K562 (cell line): ENCODE measurements around the gene KIFC3. TPM values are rescaled to one million over a fixed set of nuclear protein-coding genes. Genes with fewer than 3 reads are reported as not detected.

ENCODE experiments used
- ATAC-seq: fragments of 200-7000 bp; cut with Tn5 transposase; 3 replicates; pipeline ENCODE4 v1.9.1; 2020; ENCODE audit warnings: moderate library complexity
- BruUV-seq: library from RNA; stranded (reverse); fragments of 400-500 nt; replicated peaks from 2 replicates; lab custom pipeline; 2021; lab: Mats Ljungman, UMichigan
- CTCF ChIA-PET: fragments of 300-600 bp; formaldehyde crosslinking; extraction: SDS; loops from one replicate; lab custom pipeline; 2021; ENCODE audit warnings: low intra/inter-chr PET ratio; lab: Yijun Ruan, JAX
- POLR2A ChIA-PET: fragments of 300-600, 350-650 bp; sonication (Branson Sonifier 250); formaldehyde crosslinking; extraction: SDS; loops from one replicate; lab custom pipeline; 2021; ENCODE audit warnings: antibody characterized with exemption, inconsistent platforms; lab: Yijun Ruan, JAX
- DNase-seq, 4 experiments: peaks; one replicate each; pipeline versions ENCODE4 v3.0.0 to v3.0.0-alpha.2; 2011 to 2018; ENCODE audit warnings: low spot score in 3 of 4, mixed read lengths in 3 of 4; ENCODE audit errors: extremely low read depth in 1 of 4
- FAIRE-seq: peaks from 2 replicates; lab custom pipeline; 2011; peaks lifted over from hg19 to GRCh38; lab: Jason Lieb, UNC
- H2AFZ ChIP-seq: 2 replicates; pipeline ENCODE4 v1.6.0; 2011; ENCODE audit warnings: low read depth, low read length, control low read depth, inconsistent platforms
- H3K27ac ChIP-seq: fragments of 200-600 bp; 3 replicates; pipeline ENCODE4 v1.8.0; 2011; ENCODE audit warnings: low read depth, mild to moderate bottlenecking, control low read depth, inconsistent platforms, low read length, moderate library complexity, mixed read lengths; ENCODE audit errors: extremely low read depth
- H3K27me3 ChIP-seq, 2 experiments: fragments of 300-600 bp in 1 of 2; 2 replicates in 1 of 2; 3 replicates in 1 of 2; pipeline versions ENCODE4 v1.6.0 to v1.8.0; 2011; ENCODE audit warnings: inconsistent platforms in 2 of 2, low read length in 2 of 2, mild to moderate bottlenecking in 1 of 2, mixed read lengths in 1 of 2, moderate library complexity in 1 of 2; ENCODE audit not compliant: control insufficient read depth in 2 of 2, insufficient read depth in 2 of 2
- H3K36me3 ChIP-seq: fragments of 300-600 bp; 3 replicates; pipeline ENCODE4 v1.8.0; 2011; ENCODE audit warnings: mild to moderate bottlenecking, low read length, inconsistent platforms; ENCODE audit not compliant: control insufficient read depth, insufficient read depth
- H3K4me1 ChIP-seq, 2 experiments: fragments of 200-600 bp in 1 of 2; replicated peaks in 1 of 2; 2 replicates in 1 of 2; 3 replicates in 1 of 2; pipeline versions ENCODE4 v1.5.1 to v1.8.0; 2011; ENCODE audit warnings: inconsistent platforms in 2 of 2, low read length in 2 of 2, mild to moderate bottlenecking in 1 of 2, mixed read lengths in 1 of 2, moderate library complexity in 1 of 2; ENCODE audit not compliant: control insufficient read depth in 2 of 2, insufficient read depth in 2 of 2
- H3K4me2 ChIP-seq: 2 replicates; pipeline ENCODE4 v1.6.1; 2011; ENCODE audit warnings: low read length, control low read depth, inconsistent platforms, mixed read lengths; ENCODE audit not compliant: insufficient read depth
- H3K4me3 ChIP-seq: fragments of 200-600 bp; sonication (generic), shearing (Covaris generic); 2 replicates; pipeline ENCODE4 v1.5.1; 2016; ENCODE audit warnings: control low read depth, inconsistent platforms
- H3K79me2 ChIP-seq: fragments of 200-600 bp; 3 replicates; pipeline ENCODE4 v1.8.0; 2011; ENCODE audit warnings: low read length, inconsistent platforms; ENCODE audit not compliant: control insufficient read depth, insufficient read depth
- H3K9ac ChIP-seq, 2 experiments: 2 replicates each; pipeline versions ENCODE4 v1.6.0 to v1.6.1; 2011; ENCODE audit warnings: low read depth in 2 of 2, low read length in 2 of 2, control low read depth in 1 of 2, inconsistent platforms in 1 of 2, mild to moderate bottlenecking in 1 of 2, mixed read lengths in 1 of 2; ENCODE audit not compliant: insufficient read depth in 1 of 2
- H3K9me1 ChIP-seq: one replicate; pipeline ENCODE4 v1.6.0; 2011; ENCODE audit warnings: inconsistent platforms, mild to moderate bottlenecking, low read length, moderate library complexity; ENCODE audit not compliant: control insufficient read depth, insufficient read depth
- H3K9me3 ChIP-seq: replicated peaks from 2 replicates; pipeline ENCODE4 v1.5.1; 2011; ENCODE audit warnings: low read depth, low read length, inconsistent platforms; ENCODE audit not compliant: control insufficient read depth, insufficient read depth
- H4K20me1 ChIP-seq: replicated peaks from 2 replicates; pipeline ENCODE4 v1.6.1; 2011; ENCODE audit warnings: low read length, inconsistent platforms, mixed read lengths; ENCODE audit not compliant: control insufficient read depth, insufficient read depth
- WGBS: fragments of 100-300 bp; shearing (Covaris generic); methylation state at CpG from one replicate; pipeline ENCODE4 v1.1.6; 2016; ENCODE audit warnings: low coverage, mixed read lengths; ENCODE audit not compliant: insufficient coverage; ENCODE audit errors: missing lambda C conversion rate; 5-methylcytosine and 5-hydroxymethylcytosine counted together
- in situ Hi-C: fragments of 300-500 bp; cut with MboI; formaldehyde crosslinking; loops from 4 replicates; pipeline ENCODE4 v1.15.0; 2018; ENCODE audit warnings: inconsistent platforms, mixed read lengths
- intact Hi-C: fragments of 100-400 bp; cut with micrococcal nuclease; formaldehyde crosslinking; loops from 2 replicates; pipeline ENCODE4 v1.14.2; 2022
- polyA plus RNA-seq, 8 experiments: library from polyadenylated mRNA; depleted of rRNA in 4 of 8; stranded (reverse) in 5 of 8; unstranded in 3 of 8; fragments of >200 nt; fragmentation: Nextera tagmentation in 2 of 8; fragmentation: Illumina TruSeq in 1 of 8; extraction: Ambion mirVana in 2 of 8; extraction: Trizol in 1 of 8; gene quantifications; 2 replicates each; pipeline versions ENCODE4 v1.2.1 to v1.2.3, GENCODE V29; 2011 to 2014; ENCODE audit warnings: inconsistent platforms in 1 of 8, missing spikeins in 1 of 8
- total RNA-seq, 7 experiments: library from RNA; depleted of rRNA in 6 of 7; stranded (reverse); fragments of >200 nt in 6 of 7; fragmentation: Illumina TruSeq in 2 of 7; extraction: Trizol in 2 of 7; gene quantifications; 2 replicates each; pipeline versions ENCODE4 v1.2.1 to v1.2.3, GENCODE V29; 2011 to 2021; ENCODE audit warnings: low replicate concordance in 1 of 7
- TF ChIP-seq, protein P1 (sequence below): sonication (generic); formaldehyde crosslinking; IDR thresholded peaks from 2 replicates; pipeline ENCODE4 v1.8.0; 2022; ENCODE audit warnings: missing genetic modification reagents, mild to moderate bottlenecking, borderline replicate concordance

Gene KIFC3
- total and polyA plus RNA-seq, 9 of the 15 experiments (the other 6 are each of a cell fraction or from before 2014, with no cell fraction given) = 0.23 to 105 (median 26.2) TPM

DNA sequence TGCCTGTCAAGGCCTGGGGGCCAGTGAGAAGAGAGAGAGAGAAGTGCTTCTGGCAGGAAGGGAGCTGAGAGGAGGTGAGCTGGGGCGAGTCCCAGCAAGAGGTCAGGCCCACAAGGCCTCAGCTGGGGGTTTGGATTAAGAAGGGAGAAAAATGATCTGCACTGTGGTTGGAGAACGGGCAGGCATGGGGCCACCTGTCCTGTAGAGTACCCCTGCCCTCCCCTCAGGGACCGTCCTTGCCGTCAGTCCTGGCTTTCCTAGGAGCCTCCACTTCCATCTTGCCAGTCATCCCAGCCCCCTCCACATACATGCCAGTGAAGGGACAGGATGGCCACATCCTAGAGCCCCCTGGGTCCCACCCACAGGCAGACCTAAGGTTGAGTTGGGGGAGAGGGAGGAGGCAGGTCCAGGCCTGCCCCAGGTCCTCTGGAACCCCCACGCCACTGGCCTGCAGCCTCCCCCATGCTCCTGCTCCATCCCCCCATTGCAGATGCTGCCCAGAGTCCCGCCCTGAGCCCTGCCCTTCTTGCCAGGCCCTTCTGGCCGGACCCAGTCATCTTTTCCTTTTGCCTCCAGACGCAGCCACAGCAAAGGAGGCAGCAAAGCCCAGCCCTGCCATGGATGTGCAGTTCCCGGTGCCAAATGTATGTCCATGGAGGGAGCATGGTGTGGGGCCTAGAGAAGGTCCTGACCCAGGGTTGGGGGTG lies 47.8 kb downstream of the KIFC3 start:
- peaks cover 4% of the 10 kb centered on the region for H4K20me1 ChIP-seq
- in situ Hi-C loops (loop anchor here (10.0 kb wide), 1 partner anchor 250 kb away; the partner anchor contains the start of genes USB1 and ZNF319), intact Hi-C loops (no loop called here)
- H3K4me3 ChIP-seq = no peak overlapping the region
- no peaks in the 10 kb centered on the region for H3K9me1 ChIP-seq
- H3K9me3 ChIP-seq = no peaks in the 10 kb centered on the region
- no TSS peak for BruUV-seq
- H2AFZ ChIP-seq = no peak overlapping the region
- TF ChIP-seq, protein P1, sequence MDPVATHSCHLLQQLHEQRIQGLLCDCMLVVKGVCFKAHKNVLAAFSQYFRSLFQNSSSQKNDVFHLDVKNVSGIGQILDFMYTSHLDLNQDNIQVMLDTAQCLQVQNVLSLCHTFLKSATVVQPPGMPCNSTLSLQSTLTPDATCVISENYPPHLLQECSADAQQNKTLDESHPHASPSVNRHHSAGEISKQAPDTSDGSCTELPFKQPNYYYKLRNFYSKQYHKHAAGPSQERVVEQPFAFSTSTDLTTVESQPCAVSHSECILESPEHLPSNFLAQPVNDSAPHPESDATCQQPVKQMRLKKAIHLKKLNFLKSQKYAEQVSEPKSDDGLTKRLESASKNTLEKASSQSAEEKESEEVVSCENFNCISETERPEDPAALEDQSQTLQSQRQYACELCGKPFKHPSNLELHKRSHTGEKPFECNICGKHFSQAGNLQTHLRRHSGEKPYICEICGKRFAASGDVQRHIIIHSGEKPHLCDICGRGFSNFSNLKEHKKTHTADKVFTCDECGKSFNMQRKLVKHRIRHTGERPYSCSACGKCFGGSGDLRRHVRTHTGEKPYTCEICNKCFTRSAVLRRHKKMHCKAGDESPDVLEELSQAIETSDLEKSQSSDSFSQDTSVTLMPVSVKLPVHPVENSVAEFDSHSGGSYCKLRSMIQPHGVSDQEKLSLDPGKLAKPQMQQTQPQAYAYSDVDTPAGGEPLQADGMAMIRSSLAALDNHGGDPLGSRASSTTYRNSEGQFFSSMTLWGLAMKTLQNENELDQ (CRISPR knock-in tag) = no peak
- WGBS = 75% methylated on average over 8 of the region's 9 CpGs
- ATAC-seq (no peak), DNase-seq (no peak), FAIRE-seq (no peak)
- CTCF ChIA-PET = no interaction called here
- no peak overlapping the region for H3K27ac ChIP-seq
- no peak overlapping the region for H3K9ac ChIP-seq
- no peaks in the 10 kb centered on the region for H3K79me2 ChIP-seq
- no peak overlapping the region for H3K4me2 ChIP-seq
- peaks cover 73% of the 10 kb centered on the region; the same call in 2 of the 3 replicates for H3K36me3 ChIP-seq
- H3K4me1 ChIP-seq = peaks cover 0 to 48% of the 10 kb centered on the region in 2 experiments; a peak in 3 of 5 replicates
- H3K27me3 ChIP-seq = no peaks in the 10 kb centered on the region
- POLR2A ChIA-PET = no interaction called here
